DOHH2 (cell line): ENCODE data around the gene PCBP3.

ENCODE experiments used
- CTCF ChIP-seq: fragments of 200-600 bp; sonication (generic); IDR thresholded peaks from one replicate; pipeline ENCODE4 v1.5.1; 2014; ENCODE audit warnings: antibody characterized with exemption, mild to moderate bottlenecking, low read depth, low read length; ENCODE audit not compliant: poor library complexity, severe bottlenecking
- EZH2phosphoT487 ChIP-seq: fragments of 200-600 bp; sonication (generic); IDR thresholded peaks from 2 replicates; pipeline ENCODE4 v1.6.1; 2017; ENCODE audit warnings: borderline replicate concordance, mild to moderate bottlenecking, antibody characterized with exemption, low read length, moderate library complexity, mixed read lengths

GRCh38 chr21:45599146-45599581 lies 44.4 kb upstream of the PCBP3 start:
- TF ChIP-seq CTCF (no peak), EZH2phosphoT487 (no peak)
